ENCODE measurements around the gene EXOC3.

DNA sequence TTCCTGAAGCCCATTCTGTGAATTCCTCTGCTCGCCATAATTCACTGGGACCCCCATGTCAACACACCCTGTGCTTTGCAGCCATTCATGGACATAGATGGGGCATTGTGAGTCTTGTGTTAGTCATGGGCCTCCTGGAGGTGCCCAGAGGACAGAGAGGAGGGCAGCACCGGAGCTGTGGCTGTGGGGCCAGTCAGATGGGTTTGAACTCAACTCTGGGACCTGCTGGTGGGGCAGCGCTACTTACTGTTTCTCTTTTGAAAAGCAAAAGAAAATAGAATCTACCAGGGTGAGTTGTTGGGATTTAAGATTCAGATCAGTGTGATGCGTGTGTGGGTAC is 11.3 kb upstream of the EXOC3 start:
- TF ChIP-seq CTCF (IDR thresholded peaks at IDR 0.05; ENCODE audit: poor library complexity, severe bottlenecking) (no peak), RAD21 (conservative IDR thresholded peaks at IDR 0.05) (no peak), POLR2AphosphoS5 (IDR thresholded peaks at IDR 0.05) (no peak), SMC3 (conservative IDR thresholded peaks at IDR 0.05; ENCODE audit: poor library complexity) (no peak), EP300 (conservative IDR thresholded peaks at IDR 0.05; ENCODE audit: poor library complexity, severe bottlenecking) (no peak), REST (IDR thresholded peaks at IDR 0.05; ENCODE audit: borderline replicate concordance) (no peak), EZH2 (IDR thresholded peaks at IDR 0.05; ENCODE audit: borderline replicate concordance, insufficient read depth, low read length, poor library complexity, severe bottlenecking) (no peak), MXI1 (conservative IDR thresholded peaks at IDR 0.05; ENCODE audit: poor library complexity, severe bottlenecking) (no peak), TAF1 (IDR thresholded peaks at IDR 0.05; ENCODE audit: low read depth) (no peak)

Data from neural cell (in vitro differentiated cells).